ENCODE measurements around the gene CTBP2.

Gene CTBP2

GRCh38 chr10:125172694-125173093 lies 12.3 kb upstream of the CTBP2 start:
- in situ Hi-C loops (cut with HindIII; ENCODE audit: low sequenced_read_pairs), result no loop called here
- no peak for DNase-seq (ENCODE audit: low read depth)
- no peak for TF ChIP-seq CTCF (IDR thresholded peaks at IDR 0.05; ENCODE audit: low read depth, low read length, missing control alignments)
- H3K4me3 ChIP-seq (ENCODE audit: low read depth, low read length), result no peak overlapping the region

DNA sequence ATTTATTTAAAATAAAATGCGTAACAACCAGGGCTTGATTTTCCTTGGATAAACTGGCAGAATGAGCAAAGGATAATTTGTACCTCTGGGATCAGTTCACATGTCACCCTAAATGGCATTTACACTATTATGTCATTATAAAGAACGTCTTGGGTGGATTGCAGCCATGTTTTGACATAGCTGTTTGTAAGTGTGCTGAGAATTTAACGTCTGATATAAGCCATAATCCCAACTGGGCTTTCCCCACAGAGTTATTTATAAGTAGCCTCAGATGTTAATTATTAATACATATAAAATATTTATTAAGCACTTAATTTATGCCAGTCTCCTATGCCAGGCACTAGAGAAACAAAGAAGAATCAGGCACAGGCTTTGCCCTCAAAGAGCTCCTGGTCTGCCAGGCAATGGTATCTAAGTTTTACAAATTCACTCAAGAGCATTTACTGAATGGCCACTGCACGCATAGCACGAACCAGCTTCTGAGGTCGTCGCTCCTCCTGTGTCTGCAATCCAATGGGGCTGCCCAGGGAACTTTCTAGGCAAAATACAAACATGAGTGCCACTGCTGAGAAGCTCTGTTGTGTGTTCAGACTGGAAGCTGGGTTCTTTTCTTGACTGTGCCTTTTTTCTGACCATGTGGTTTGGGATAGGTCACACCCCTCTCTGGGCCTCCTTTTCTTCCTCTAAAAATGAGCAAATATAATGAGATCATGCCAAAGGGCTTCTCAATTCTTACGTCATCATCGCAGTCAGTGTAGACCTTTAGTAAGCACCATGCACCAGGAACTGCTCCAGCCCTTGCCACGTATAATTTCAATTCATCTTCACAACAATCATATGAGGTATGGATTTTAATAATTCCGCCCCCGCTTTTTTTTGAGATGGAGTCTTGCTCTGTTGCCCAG lies 11.3 kb upstream of the CTBP2 start:
- TF ChIP-seq CTCF (IDR thresholded peaks at IDR 0.05; ENCODE audit: low read depth, low read length, missing control alignments), result no peak
- no peak for DNase-seq (ENCODE audit: low read depth)
- no peak overlapping the region for H3K4me3 ChIP-seq (ENCODE audit: low read depth, low read length)
- in situ Hi-C loops (cut with HindIII; ENCODE audit: low sequenced_read_pairs), result no loop called here

- no peak overlapping the region for H3K4me3 ChIP-seq (ENCODE audit: low read depth, low read length)
- no peak for TF ChIP-seq CTCF (IDR thresholded peaks at IDR 0.05; ENCODE audit: low read depth, low read length, missing control alignments)
- in situ Hi-C loops (cut with HindIII; ENCODE audit: low sequenced_read_pairs), result no loop called here
- no peak for DNase-seq (ENCODE audit: low read depth)
Measured at GRCh38 chr10:125169915-125170314, 9.6 kb upstream of the CTBP2 start.

DNA sequence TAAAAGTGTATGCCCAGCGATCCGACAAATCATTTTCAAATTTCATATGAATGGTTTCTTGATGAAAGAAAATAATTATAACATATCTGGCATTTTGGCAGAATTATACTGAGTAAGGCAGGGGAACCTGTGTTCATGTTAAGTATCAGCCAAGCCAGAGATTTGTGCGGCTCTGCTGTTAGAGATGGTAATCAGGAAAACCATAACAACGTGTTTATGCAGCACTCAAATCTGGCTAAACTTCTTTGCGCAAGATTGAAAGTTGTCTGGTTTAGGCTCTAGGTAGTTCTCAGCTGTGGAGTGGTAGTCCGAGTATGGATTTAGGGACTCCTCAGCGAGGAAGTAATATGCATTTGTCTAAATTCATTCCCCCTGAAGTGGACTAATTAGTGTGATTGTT lies 8.9 kb upstream of the CTBP2 start:
- DNase-seq (ENCODE audit: low read depth), result no peak
- in situ Hi-C loops (cut with HindIII; ENCODE audit: low sequenced_read_pairs), result no loop called here
- no peak for TF ChIP-seq CTCF (IDR thresholded peaks at IDR 0.05; ENCODE audit: low read depth, low read length, missing control alignments)
- no peak overlapping the region for H3K4me3 ChIP-seq (ENCODE audit: low read depth, low read length)

GRCh38 chr10:125166658-125167057 lies 6.3 kb upstream of the CTBP2 start:
- no peak for DNase-seq (ENCODE audit: low read depth)
- in situ Hi-C loops (cut with HindIII; ENCODE audit: low sequenced_read_pairs), result no loop called here
- TF ChIP-seq CTCF (IDR thresholded peaks at IDR 0.05; ENCODE audit: low read depth, low read length, missing control alignments), result no peak
- H3K4me3 ChIP-seq (ENCODE audit: low read depth, low read length), result no peak overlapping the region

GRCh38 chr10:125165584-125166573 lies 5.5 kb upstream of the CTBP2 start:
- H3K4me3 ChIP-seq (ENCODE audit: low read depth, low read length), result no peak overlapping the region
- DNase-seq (ENCODE audit: low read depth), result no peak
- in situ Hi-C loops (cut with HindIII; ENCODE audit: low sequenced_read_pairs), result no loop called here
- no peak for TF ChIP-seq CTCF (IDR thresholded peaks at IDR 0.05; ENCODE audit: low read depth, low read length, missing control alignments)
